OCI-LY7 (cell line): Measurements from ENCODE around the gene IFFO2. TPM values are rescaled to one million over a fixed set of nuclear protein-coding genes. Genes with fewer than 3 reads are reported as not detected.

Experiments
- BruUV-seq: library from RNA; stranded (reverse); fragments of 400-500 nt; replicated peaks from 2 replicates; lab custom pipeline; 2021; lab: Mats Ljungman, UMichigan
- CTCF ChIA-PET: fragments of 300-600 bp; sonication (Branson Sonifier 250); formaldehyde crosslinking; loops from one replicate; lab custom pipeline; 2022; ENCODE audit warnings: antibody characterized with exemption; ENCODE audit not compliant: unreplicated experiment; lab: Charles Lee
- POLR2A ChIA-PET: fragments of 300-600 bp; sonication (Branson Sonifier 250); formaldehyde crosslinking; loops from one replicate; lab custom pipeline; 2022; ENCODE audit warnings: antibody characterized with exemption; lab: Charles Lee
- DNase-seq: peaks from one replicate; pipeline ENCODE4 v3.0.0-alpha.2; 2015; ENCODE audit warnings: low spot score
- H2AFZ ChIP-seq: fragments of 200-600 bp; sonication (generic), shearing (Covaris generic); 2 replicates; pipeline ENCODE4 v1.6.1; 2014; ENCODE audit warnings: mild to moderate bottlenecking, antibody characterized with exemption, low read length, moderate library complexity
- H3K27ac ChIP-seq: fragments of 200-600 bp; sonication (generic); 2 replicates; pipeline ENCODE4 v1.5.1; 2014; ENCODE audit warnings: mixed run types, low read depth, mild to moderate bottlenecking, moderate library complexity, low read length, inconsistent platforms; ENCODE audit not compliant: poor library complexity, severe bottlenecking
- H3K36me3 ChIP-seq: fragments of 200-600 bp; sonication (generic); 2 replicates; pipeline ENCODE4 v1.6.1; 2014; ENCODE audit warnings: mild to moderate bottlenecking, antibody characterized with exemption, low read length, moderate library complexity, mixed read lengths; ENCODE audit not compliant: insufficient read depth
- H3K4me1 ChIP-seq: fragments of 200-600 bp; sonication (generic); 2 replicates; pipeline ENCODE4 v1.5.1; 2014; ENCODE audit warnings: mild to moderate bottlenecking, low read length; ENCODE audit not compliant: insufficient read depth, poor library complexity, severe bottlenecking
- H3K4me2 ChIP-seq: fragments of 200-600 bp; sonication (generic); 2 replicates; pipeline ENCODE4 v1.6.1; 2014; ENCODE audit warnings: mild to moderate bottlenecking, low read length
- H3K4me3 ChIP-seq: fragments of 200-600 bp; sonication (generic); 2 replicates; pipeline ENCODE4 v1.5.1; 2014; ENCODE audit warnings: mild to moderate bottlenecking, low read depth, low read length; ENCODE audit not compliant: poor library complexity, severe bottlenecking
- H3K79me2 ChIP-seq: fragments of 200-600 bp; sonication (generic); 2 replicates; pipeline ENCODE4 v1.6.1; 2016; ENCODE audit warnings: low read depth, mild to moderate bottlenecking, low read length, moderate library complexity, mixed read lengths; ENCODE audit not compliant: insufficient read depth
- H3K9me2 ChIP-seq: fragments of 200-600 bp; sonication (generic); 2 replicates; pipeline ENCODE4 v1.6.1; 2016; ENCODE audit warnings: mild to moderate bottlenecking, low read length, mixed read lengths; ENCODE audit not compliant: insufficient read depth
- H3K9me3 ChIP-seq: fragments of 200-600 bp; sonication (generic); 2 replicates; pipeline ENCODE4 v1.6.1; 2014; ENCODE audit warnings: mild to moderate bottlenecking, mixed run types, low read length, mixed read lengths
- H4K20me1 ChIP-seq: fragments of 200-600 bp; sonication (generic); 2 replicates; pipeline ENCODE4 v1.6.1; 2014; ENCODE audit warnings: mild to moderate bottlenecking, antibody characterized with exemption, low read length, moderate library complexity, mixed read lengths; ENCODE audit not compliant: insufficient read depth
- CTCF ChIP-seq: fragments of 200-600 bp; sonication (generic); conservative IDR thresholded peaks from 2 replicates; pipeline ENCODE4 v1.5.1; 2014; ENCODE audit warnings: mild to moderate bottlenecking, antibody characterized with exemption, low read length, moderate library complexity, mixed read lengths
- EZH2phosphoT487 ChIP-seq: fragments of 200-600 bp; sonication (generic); IDR thresholded peaks from 2 replicates; pipeline ENCODE4 v1.6.1; 2018; ENCODE audit warnings: low read depth, borderline replicate concordance, mild to moderate bottlenecking, mixed run types, antibody characterized with exemption, low read length, moderate library complexity, mixed read lengths
- intact Hi-C: fragments of 100-400 bp; cut with micrococcal nuclease; formaldehyde crosslinking; loops from one replicate; pipeline ENCODE4 v1.10.0; 2022; ENCODE audit not compliant: unreplicated experiment
- total RNA-seq, 2 experiments: library from RNA; depleted of rRNA in 1 of 2; stranded (reverse); fragments of >200 nt in 1 of 2; shearing (Covaris generic) in 1 of 2; gene quantifications; 2 replicates each; pipeline ENCODE4 v1.2.3, GENCODE V29; 2014 to 2022

Gene IFFO2
- total RNA-seq, 2 experiments from 2014 or later: 0.06 to 0.44 TPM

DNA sequence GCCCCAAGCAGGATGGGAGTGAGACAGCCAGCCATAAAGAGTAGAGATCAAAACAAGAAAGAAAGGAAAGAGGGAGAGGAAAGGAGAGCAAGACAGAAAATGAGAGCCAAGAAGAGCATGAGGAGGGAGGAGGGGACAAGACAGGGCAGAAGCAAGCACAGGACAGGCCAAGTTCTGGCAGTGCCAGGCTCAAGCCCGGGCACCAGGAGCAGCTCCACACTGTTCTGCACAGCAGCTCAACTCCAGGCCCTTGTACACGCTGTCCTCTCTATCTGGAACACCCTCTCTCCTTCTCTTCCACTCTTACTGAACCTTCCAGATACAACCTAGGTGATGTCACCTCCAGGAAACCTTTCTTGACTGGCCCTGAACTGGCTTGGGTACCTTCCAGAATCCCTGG lies 11.7 kb downstream of the IFFO2 start:
- intact Hi-C loops: no loop called here
- Histone ChIP-seq H3K9me3 (no peaks in the 10 kb centered on the region), H3K4me2 (no peak overlapping the region), H3K4me1 (no peaks in the 10 kb centered on the region), H3K27ac (no peak overlapping the region), H3K4me3 (no peak overlapping the region), H3K79me2 (no peaks in the 10 kb centered on the region), H4K20me1 (no peaks in the 10 kb centered on the region), H3K36me3 (no peaks in the 10 kb centered on the region), H2AFZ (no peak overlapping the region), H3K9me2 (no peaks in the 10 kb centered on the region)
- DNase-seq: no peak
- BruUV-seq: no TSS peak
- TF ChIP-seq CTCF (no peak), EZH2phosphoT487 (no peak)
- POLR2A ChIA-PET: no interaction called here
- CTCF ChIA-PET: no interaction called here

GRCh38 chr1:18943914-18944572 lies 12.4 kb downstream of the IFFO2 start:
- Histone ChIP-seq H3K4me1 (no peaks in the 10 kb centered on the region), H4K20me1 (no peaks in the 10 kb centered on the region), H3K9me2 (no peaks in the 10 kb centered on the region), H2AFZ (no peak overlapping the region), H3K4me3 (no peak overlapping the region), H3K4me2 (no peak overlapping the region), H3K9me3 (no peaks in the 10 kb centered on the region), H3K27ac (no peak overlapping the region), H3K79me2 (no peaks in the 10 kb centered on the region), H3K36me3 (no peaks in the 10 kb centered on the region)
- POLR2A ChIA-PET: interaction anchor here (1.2 kb wide), 1 partner anchor 17 kb away, joined by 5 read pairs; no protein-coding TSS in a partner anchor
- CTCF ChIA-PET: no interaction called here
- TF ChIP-seq EZH2phosphoT487: no peak
- TF ChIP-seq CTCF: no peak
- intact Hi-C loops: no loop called here
- no TSS peak for BruUV-seq
- no peak for DNase-seq

DNA sequence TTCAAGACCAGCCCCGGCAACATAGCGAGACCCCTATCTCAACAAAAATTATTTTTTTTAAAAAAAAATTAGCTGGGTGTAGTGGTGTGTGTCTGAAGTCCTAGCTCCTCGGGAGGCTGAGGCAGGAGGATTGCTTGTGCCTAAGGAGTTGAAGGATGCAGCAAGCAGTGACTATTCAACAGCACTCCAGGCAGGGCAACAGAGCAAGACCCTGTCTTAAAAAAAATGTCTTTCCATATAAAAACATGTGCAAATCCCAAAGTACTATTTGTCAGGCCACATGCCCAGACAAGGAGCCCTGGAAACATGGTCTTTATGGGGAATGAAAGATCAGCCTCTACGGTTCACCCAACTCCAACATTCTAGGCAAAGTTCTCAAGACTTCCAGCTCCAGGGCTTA lies 13.3 kb downstream of the IFFO2 start:
- no TSS peak for BruUV-seq
- ChIA-PET CTCF (no interaction called here), POLR2A (interaction anchor here (1.2 kb wide), 1 partner anchor 16 kb away, joined by 5 read pairs; no protein-coding TSS in a partner anchor)
- H3K27ac ChIP-seq: no peak overlapping the region
- H3K9me2 ChIP-seq: no peaks in the 10 kb centered on the region
- intact Hi-C loops: no loop called here
- H3K79me2 ChIP-seq: no peaks in the 10 kb centered on the region
- DNase-seq: no peak
- H3K36me3 ChIP-seq: no peaks in the 10 kb centered on the region
- H3K9me3 ChIP-seq: no peaks in the 10 kb centered on the region
- H3K4me3 ChIP-seq: no peak overlapping the region
- H2AFZ ChIP-seq: no peak overlapping the region
- TF ChIP-seq CTCF: no peak
- no peak for TF ChIP-seq EZH2phosphoT487
- H3K4me1 ChIP-seq: no peaks in the 10 kb centered on the region
- H3K4me2 ChIP-seq: no peak overlapping the region
- H4K20me1 ChIP-seq: no peaks in the 10 kb centered on the region
